ENCODE measurements around the gene AHRR. TPM values are rescaled to one million over a fixed set of nuclear protein-coding genes. Genes with fewer than 3 reads are reported as not detected.

AHRR gene
- total and polyA plus RNA-seq, 2 donors (not counting 1 experiment from before 2014, with no cell fraction given): 11.3 to 26.4 TPM

- Histone ChIP-seq H3K9ac (ENCODE audit: insufficient read depth, low read length) (no peak overlapping the region), H3K36me3 (ENCODE audit: control insufficient read depth, insufficient read depth, low read length) (peaks cover 6% of the 10 kb centered on the region), H3K9me3 (ENCODE audit: control insufficient read depth, insufficient read depth, low read depth, low read length) (no peaks in the 10 kb centered on the region), H3K4me2 (ENCODE audit: extremely low read depth, insufficient read depth, low read length) (peak overlapping the region; percentile 99), H3K4me1 (ENCODE audit: control insufficient read depth, extremely low read depth, insufficient read depth, low read length) (peaks cover 7% of the 10 kb centered on the region), H3K4me3 (replicated peaks in 1 of 4; ENCODE audit: control extremely low read depth in 1 of 4, insufficient read depth in 1 of 4, low read depth in 3 of 4, low read length in 4 of 4) (peak overlapping the region; percentile 62 to 100 (median 98)), H4K20me1 (ENCODE audit: control insufficient read depth, extremely low read depth, insufficient read depth, low read length) (no peaks in the 10 kb centered on the region), H3K27ac (ENCODE audit: insufficient read depth, low read length) (peak overlapping the region; percentile 78), H2AFZ (ENCODE audit: low read length) (no peak overlapping the region), H3K79me2 (ENCODE audit: control insufficient read depth, insufficient read depth, low read length) (peaks cover 29% of the 10 kb centered on the region), H3K27me3 (ENCODE audit: control insufficient read depth, insufficient read depth, low read length) (no peaks in the 10 kb centered on the region)
- DNase-seq (ENCODE audit: low read depth in 2 of 2): no peak
- no peak for TF ChIP-seq EZH2 (IDR thresholded peaks at IDR 0.05; ENCODE audit: low read length, missing control alignments)
- TF ChIP-seq, protein P1, sequence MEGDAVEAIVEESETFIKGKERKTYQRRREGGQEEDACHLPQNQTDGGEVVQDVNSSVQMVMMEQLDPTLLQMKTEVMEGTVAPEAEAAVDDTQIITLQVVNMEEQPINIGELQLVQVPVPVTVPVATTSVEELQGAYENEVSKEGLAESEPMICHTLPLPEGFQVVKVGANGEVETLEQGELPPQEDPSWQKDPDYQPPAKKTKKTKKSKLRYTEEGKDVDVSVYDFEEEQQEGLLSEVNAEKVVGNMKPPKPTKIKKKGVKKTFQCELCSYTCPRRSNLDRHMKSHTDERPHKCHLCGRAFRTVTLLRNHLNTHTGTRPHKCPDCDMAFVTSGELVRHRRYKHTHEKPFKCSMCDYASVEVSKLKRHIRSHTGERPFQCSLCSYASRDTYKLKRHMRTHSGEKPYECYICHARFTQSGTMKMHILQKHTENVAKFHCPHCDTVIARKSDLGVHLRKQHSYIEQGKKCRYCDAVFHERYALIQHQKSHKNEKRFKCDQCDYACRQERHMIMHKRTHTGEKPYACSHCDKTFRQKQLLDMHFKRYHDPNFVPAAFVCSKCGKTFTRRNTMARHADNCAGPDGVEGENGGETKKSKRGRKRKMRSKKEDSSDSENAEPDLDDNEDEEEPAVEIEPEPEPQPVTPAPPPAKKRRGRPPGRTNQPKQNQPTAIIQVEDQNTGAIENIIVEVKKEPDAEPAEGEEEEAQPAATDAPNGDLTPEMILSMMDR (conservative IDR thresholded peaks at IDR 0.05 in 1 of 2, IDR thresholded peaks at IDR 0.05 in 1 of 2; ENCODE audit: low read depth in 1 of 2, low read length in 2 of 2): no peak
Observed at GRCh38 chr5:441996-442334, 120.5 kb downstream of the AHRR start.

GRCh38 chr5:442335-443238 lies 121.1 kb downstream of the AHRR start, which contains the start of gene EXOC3:
EXOC3 (plus strand) TSS chr5:443176; CDS start chr5:446206, 3,030 bp downstream.
- DNase-seq (ENCODE audit: low read depth in 2 of 2): peak; percentile 63 to 65
- Histone ChIP-seq H3K4me3 (replicated peaks in 1 of 4; ENCODE audit: control extremely low read depth in 1 of 4, insufficient read depth in 1 of 4, low read depth in 3 of 4, low read length in 4 of 4) (peak within 1 kb of the TSS; percentile 96 to 100 (median 98)), H3K27me3 (ENCODE audit: control insufficient read depth, insufficient read depth, low read length) (no peaks in the 10 kb centered on the region), H3K9me3 (ENCODE audit: control insufficient read depth, insufficient read depth, low read depth, low read length) (no peaks in the 10 kb centered on the region), H3K4me2 (ENCODE audit: extremely low read depth, insufficient read depth, low read length) (peak within 1 kb of the TSS; percentile 99), H3K4me1 (ENCODE audit: control insufficient read depth, extremely low read depth, insufficient read depth, low read length) (peaks cover 7% of the 10 kb centered on the region), H3K27ac (ENCODE audit: insufficient read depth, low read length) (peak within 1 kb of the TSS; percentile 78), H2AFZ (ENCODE audit: low read length) (peak within 1 kb of the TSS; percentile 65), H3K36me3 (ENCODE audit: control insufficient read depth, insufficient read depth, low read length) (peaks cover 10% of the 10 kb centered on the region), H3K9ac (ENCODE audit: insufficient read depth, low read length) (peak within 1 kb of the TSS; percentile 85), H4K20me1 (ENCODE audit: control insufficient read depth, extremely low read depth, insufficient read depth, low read length) (no peaks in the 10 kb centered on the region), H3K79me2 (ENCODE audit: control insufficient read depth, insufficient read depth, low read length) (peaks cover 31% of the 10 kb centered on the region)
- no peak for TF ChIP-seq EZH2 (IDR thresholded peaks at IDR 0.05; ENCODE audit: low read length, missing control alignments)
- TF ChIP-seq, protein P1 (conservative IDR thresholded peaks at IDR 0.05 in 1 of 2, IDR thresholded peaks at IDR 0.05 in 1 of 2; ENCODE audit: low read depth in 1 of 2, low read length in 2 of 2): no peak

DNA sequence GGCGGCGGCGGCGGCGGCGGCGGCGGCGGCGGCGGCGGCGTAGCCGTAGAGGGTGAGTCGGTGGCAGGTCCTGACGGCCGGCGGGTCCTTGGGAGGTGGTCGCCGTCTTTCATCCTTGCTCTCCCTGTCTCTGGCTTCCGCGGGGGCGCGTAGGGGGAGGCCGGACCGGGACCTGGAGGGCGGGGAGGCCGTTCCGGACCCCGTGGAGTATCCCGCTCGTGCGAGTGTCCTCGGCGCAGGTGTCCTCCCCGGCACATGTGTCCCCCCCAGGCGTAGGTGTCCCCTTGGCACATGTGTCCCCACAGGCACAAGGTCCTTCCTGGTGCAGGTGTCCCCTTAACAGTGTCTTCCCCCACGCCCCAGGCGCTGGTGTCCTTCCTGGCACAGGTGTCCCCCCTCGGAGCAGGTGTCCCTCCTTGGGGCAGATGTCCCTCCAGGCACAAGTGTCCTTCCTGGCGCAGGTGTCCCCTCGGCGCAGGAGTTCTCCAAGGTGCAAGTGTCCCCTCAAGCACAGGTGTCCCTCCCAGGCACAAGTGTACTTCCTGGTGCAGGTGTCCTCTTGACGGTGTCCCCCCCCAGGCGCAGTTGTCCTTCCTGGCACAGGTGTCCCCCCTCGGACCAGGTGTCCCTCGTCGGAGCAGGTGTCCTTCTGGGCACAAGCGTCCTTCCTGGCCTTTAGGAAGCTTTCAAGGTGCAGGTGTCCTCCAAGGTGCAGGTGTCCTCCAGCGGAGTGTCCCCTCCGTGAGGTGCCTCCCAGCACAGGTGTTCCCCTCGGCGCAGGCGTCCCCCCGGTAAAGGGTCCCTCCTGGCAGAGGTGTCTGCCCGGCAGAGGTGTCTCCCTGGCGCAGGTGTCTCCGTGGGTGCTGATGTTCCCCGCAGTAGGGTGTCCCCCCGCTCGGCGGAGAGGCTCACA lies 122.0 kb downstream of the AHRR start:
- peak overlapping the region; percentile 99 for H3K4me2 ChIP-seq (ENCODE audit: extremely low read depth, insufficient read depth, low read length)
- TF ChIP-seq EZH2 (IDR thresholded peaks at IDR 0.05; ENCODE audit: low read length, missing control alignments): no peak
- TF ChIP-seq, protein P1 (conservative IDR thresholded peaks at IDR 0.05 in 1 of 2, IDR thresholded peaks at IDR 0.05 in 1 of 2; ENCODE audit: low read depth in 1 of 2, low read length in 2 of 2): no peak
- peak overlapping the region; percentile 78 for H3K27ac ChIP-seq (ENCODE audit: insufficient read depth, low read length)
- peaks cover 7% of the 10 kb centered on the region for H3K4me1 ChIP-seq (ENCODE audit: control insufficient read depth, extremely low read depth, insufficient read depth, low read length)
- no peaks in the 10 kb centered on the region for H3K27me3 ChIP-seq (ENCODE audit: control insufficient read depth, insufficient read depth, low read length)
- H3K9ac ChIP-seq (ENCODE audit: insufficient read depth, low read length): peak overlapping the region; percentile 84
- peak overlapping the region; percentile 96 to 100 (median 98) for H3K4me3 ChIP-seq (replicated peaks in 1 of 4; ENCODE audit: control extremely low read depth in 1 of 4, insufficient read depth in 1 of 4, low read depth in 3 of 4, low read length in 4 of 4)
- peak overlapping the region; percentile 65 for H2AFZ ChIP-seq (ENCODE audit: low read length)
- peaks cover 18% of the 10 kb centered on the region for H3K36me3 ChIP-seq (ENCODE audit: control insufficient read depth, insufficient read depth, low read length)
- H3K9me3 ChIP-seq (ENCODE audit: control insufficient read depth, insufficient read depth, low read depth, low read length): no peaks in the 10 kb centered on the region
- peaks cover 31% of the 10 kb centered on the region for H3K79me2 ChIP-seq (ENCODE audit: control insufficient read depth, insufficient read depth, low read length)
- H4K20me1 ChIP-seq (ENCODE audit: control insufficient read depth, extremely low read depth, insufficient read depth, low read length): no peaks in the 10 kb centered on the region
- no peak for DNase-seq (ENCODE audit: low read depth in 2 of 2)

All from fibroblast of lung (primary cell).